Neural progenitor cell (in vitro differentiated cells): ENCODE data around the gene FAM120C.

Experiments used
- CTCF ChIP-seq: fragments of 200-600 bp; sonication (generic); IDR thresholded peaks from 2 replicates; pipeline ENCODE4 v1.5.1; 2017; ENCODE audit warnings: antibody characterized with exemption, mild to moderate bottlenecking
- EZH2 ChIP-seq: fragments of 200-600 bp; sonication (generic); IDR thresholded peaks from 2 replicates; pipeline ENCODE4 v1.6.1; 2017; ENCODE audit warnings: antibody characterized with exemption, mild to moderate bottlenecking, moderate library complexity

DNA sequence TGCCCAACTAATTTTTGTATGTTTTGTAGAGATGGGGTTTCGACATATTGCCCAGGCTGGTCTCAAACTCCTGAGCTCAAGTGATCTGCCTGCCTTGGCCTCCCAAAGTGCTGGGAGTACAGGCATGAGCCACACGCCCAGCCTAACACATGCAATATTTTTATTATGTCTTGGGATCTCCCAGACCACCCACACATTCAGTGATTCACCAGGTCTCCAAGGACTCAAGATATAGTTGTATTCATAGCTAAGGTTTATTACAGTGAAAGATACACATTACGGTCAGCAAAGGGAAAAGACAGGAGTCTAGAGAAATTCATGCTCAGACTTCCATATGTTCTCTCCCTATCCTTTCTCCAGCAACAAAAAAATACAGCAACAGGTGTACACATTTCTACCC lies 25.5 kb upstream of the FAM120C start:
- TF ChIP-seq CTCF (no peak), EZH2 (no peak)
